H1 (cell line): ENCODE data around the gene SLIT3.

Source experiments
- BCL11A ChIP-seq, 2 experiments: IDR thresholded peaks; one replicate each; pipeline ENCODE4 v1.6.1; 2011; ENCODE audit warnings: low read depth in 2 of 2, low read length in 2 of 2, mild to moderate bottlenecking in 2 of 2
- CTCF ChIP-seq, 3 experiments: IDR thresholded peaks; 1 replicate in 2 of 3; 2 replicates in 1 of 3; pipeline versions ENCODE4 v1.5.1 to v1.6.1; 2011; ENCODE audit warnings: low read length in 3 of 3, mild to moderate bottlenecking in 3 of 3, inconsistent platforms in 2 of 3, low read depth in 1 of 3, moderate library complexity in 1 of 3; ENCODE audit not compliant: insufficient read depth in 1 of 3; ENCODE audit errors: control extremely low read depth in 1 of 3
- EP300 ChIP-seq, 2 experiments: IDR thresholded peaks; 1 replicate in 1 of 2; 2 replicates in 1 of 2; pipeline ENCODE4 v1.6.1; 2011 to 2012; ENCODE audit warnings: low read depth in 2 of 2, low read length in 2 of 2, mild to moderate bottlenecking in 2 of 2, borderline replicate concordance in 1 of 2, inconsistent platforms in 1 of 2, moderate library complexity in 1 of 2
- HDAC2 ChIP-seq, 2 experiments: fragments of 300-600 bp in 1 of 2; sonication (generic) in 1 of 2; IDR thresholded peaks; 2 replicates each; pipeline ENCODE4 v1.6.1; 2011 to 2012; ENCODE audit warnings: low read depth in 2 of 2, low read length in 2 of 2, mild to moderate bottlenecking in 2 of 2, moderate library complexity in 2 of 2, borderline replicate concordance in 1 of 2, inconsistent platforms in 1 of 2
- NANOG ChIP-seq: IDR thresholded peaks from 2 replicates; pipeline ENCODE4 v1.6.1; 2011; ENCODE audit warnings: low read length, low read depth, mild to moderate bottlenecking, inconsistent platforms; ENCODE audit not compliant: insufficient read depth, poor library complexity, severe bottlenecking
- NRF1 ChIP-seq: IDR thresholded peaks from 2 replicates; pipeline ENCODE4 v1.6.1; 2011; ENCODE audit warnings: mild to moderate bottlenecking, low read depth, low read length, improper control_type of control experiment
- POLR2A ChIP-seq, 2 experiments: IDR thresholded peaks; 1 replicate in 1 of 2; 2 replicates in 1 of 2; pipeline ENCODE4 v1.6.1; 2011; ENCODE audit warnings: low read depth in 2 of 2, low read length in 2 of 2, mild to moderate bottlenecking in 2 of 2; ENCODE audit errors: control extremely low read depth in 1 of 2
- USF2 ChIP-seq: IDR thresholded peaks from 2 replicates; pipeline ENCODE4 v1.6.1; 2011; ENCODE audit warnings: low read length, improper control_type of control experiment

- no peak for TF ChIP-seq HDAC2 (IDR thresholded peaks at IDR 0.05; ENCODE audit: borderline replicate concordance in 1 of 2, low read depth in 2 of 2, low read length in 2 of 2)
- TF ChIP-seq EP300 (IDR thresholded peaks at IDR 0.05; ENCODE audit: borderline replicate concordance in 1 of 2, low read depth in 2 of 2, low read length in 2 of 2): no peak
- no peak for TF ChIP-seq POLR2A (IDR thresholded peaks at IDR 0.05; ENCODE audit: control extremely low read depth in 1 of 2, low read depth in 2 of 2, low read length in 2 of 2)
- no peak for TF ChIP-seq NRF1
- no peak for TF ChIP-seq NANOG
- no peak for TF ChIP-seq CTCF (IDR thresholded peaks at IDR 0.05; ENCODE audit: control extremely low read depth in 1 of 3, insufficient read depth in 1 of 3, low read depth in 1 of 3, low read length in 3 of 3)
- no peak for TF ChIP-seq USF2
- TF ChIP-seq BCL11A (IDR thresholded peaks at IDR 0.05; ENCODE audit: low read depth in 2 of 2, low read length in 2 of 2): no peak
Measured at GRCh38 chr5:168649306-168649705, 651.6 kb downstream of the SLIT3 start.
